RCC 7860 (cell line): ENCODE data around the gene BRIP1.
A peak's percentile ranks its signal among the peaks of the same experiment; 100 is the strongest.

Experiments
- DNase-seq: peaks from one replicate; pipeline ENCODE4 v3.0.0-alpha.2; 2015; ENCODE audit warnings: low spot score
- FAIRE-seq: peaks from 2 replicates; lab custom pipeline; 2012; peaks lifted over from hg19 to GRCh38; lab: Jason Lieb, UNC

Gene BRIP1

GRCh38 chr17:61768405-61768804 is 94.9 kb downstream of the BRIP1 start:
- no peak for DNase-seq
- no peak for FAIRE-seq

GRCh38 chr17:61766520-61766919 is 96.8 kb downstream of the BRIP1 start:
- FAIRE-seq: no peak
- no peak for DNase-seq

DNA sequence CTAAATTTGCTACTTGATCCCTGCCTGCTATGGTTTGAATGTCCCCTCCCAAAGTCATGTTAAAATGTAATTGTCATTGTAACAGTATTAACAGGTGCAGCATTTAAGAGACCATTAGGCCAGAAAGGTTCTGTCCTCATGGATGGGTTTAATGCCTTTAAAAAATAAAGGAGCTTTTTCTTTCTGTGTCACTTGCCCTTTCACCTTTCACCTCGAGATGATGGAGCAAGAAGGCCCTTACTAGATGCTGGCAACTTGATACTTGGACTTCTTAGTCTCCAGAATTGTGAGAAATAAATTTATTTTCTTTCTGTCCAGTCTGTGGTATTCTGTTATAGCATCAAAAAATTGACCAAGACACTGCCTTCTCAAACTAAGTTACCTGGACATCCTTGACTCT is 98.5 kb downstream of the BRIP1 start:
- no peak for FAIRE-seq
- DNase-seq: no peak

GRCh38 chr17:61761827-61762226 is 101.5 kb downstream of the BRIP1 start:
- FAIRE-seq (no peak), DNase-seq (no peak)

GRCh38 chr17:61759362-61759761 is 104.0 kb downstream of the BRIP1 start:
- no peak for DNase-seq
- FAIRE-seq: no peak

- DNase-seq (no peak), FAIRE-seq (no peak)
Observed at GRCh38 chr17:61758430-61758829, 104.9 kb downstream of the BRIP1 start.

DNA sequence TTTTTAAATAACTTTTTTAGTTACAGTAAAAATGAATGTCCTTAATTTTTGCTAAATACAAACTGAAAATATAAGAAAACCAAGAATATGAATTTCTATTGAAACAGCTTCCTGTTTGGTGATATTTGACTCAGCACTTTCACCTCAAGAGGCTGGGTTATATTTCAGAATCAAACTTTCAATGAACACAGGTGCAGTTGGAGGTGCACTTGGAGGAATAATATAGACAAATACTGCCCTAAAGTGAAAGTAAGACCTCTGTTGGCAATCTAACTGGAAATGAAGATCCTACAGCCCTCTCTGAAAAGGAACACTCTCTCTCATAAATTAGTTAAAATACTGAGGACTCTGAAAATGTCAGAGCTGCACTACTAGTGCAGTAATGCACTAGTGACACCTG is 106.2 kb downstream of the BRIP1 start:
- no peak for FAIRE-seq
- no peak for DNase-seq

- no peak for FAIRE-seq
Observed at GRCh38 chr17:61756561-61756960, 106.8 kb downstream of the BRIP1 start.

DNA sequence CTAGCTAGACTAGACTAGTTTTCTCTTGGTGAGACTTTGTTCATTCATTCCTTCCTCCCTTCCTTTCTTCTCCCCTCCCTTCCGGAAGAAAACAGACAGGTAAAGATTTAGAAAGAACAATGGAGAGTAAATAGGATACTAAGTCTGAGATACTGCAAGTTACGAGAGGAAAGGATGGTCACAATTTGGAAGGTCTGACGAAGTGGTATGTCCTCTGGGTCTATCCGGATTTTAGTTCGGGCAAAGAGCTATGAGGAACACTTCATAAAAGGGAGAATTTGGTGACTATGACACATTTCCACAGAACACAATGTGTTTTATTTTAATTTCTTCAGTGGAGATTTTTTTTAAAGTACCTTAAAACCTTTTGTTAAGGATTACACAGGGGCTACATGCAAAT is 107.7 kb downstream of the BRIP1 start:
- FAIRE-seq: no peak

More at GRCh38 chr17:61756561-61756960, 106.8 kb downstream of the BRIP1 start:
- no peak for DNase-seq

DNA sequence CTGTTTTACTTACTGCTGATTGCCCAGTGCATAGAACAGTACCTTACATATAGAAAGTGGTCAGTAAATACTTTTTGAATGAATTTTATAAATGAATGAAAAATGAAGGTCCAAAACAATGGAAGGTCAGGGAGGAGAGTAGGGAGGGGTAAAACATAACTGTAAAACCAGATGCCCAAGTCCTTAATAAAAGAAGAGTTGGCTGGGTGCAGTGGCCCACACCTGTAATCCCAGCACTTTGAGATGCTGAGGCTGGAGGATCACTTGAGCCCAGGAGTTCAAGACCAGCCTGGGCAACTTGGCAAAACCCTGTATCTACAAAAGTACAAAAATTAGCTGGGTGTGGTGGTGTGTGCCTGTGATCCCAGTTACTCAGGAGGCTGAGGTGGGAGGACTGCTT is 108.2 kb downstream of the BRIP1 start:
- FAIRE-seq (no peak), DNase-seq (no peak)

More for the DNA sequence above, 107.7 kb downstream of the BRIP1 start:
- DNase-seq: no peak

- DNase-seq: no peak
- no peak for FAIRE-seq
Observed at GRCh38 chr17:61754124-61754523, 109.2 kb downstream of the BRIP1 start.

GRCh38 chr17:61753696-61754095 is 109.6 kb downstream of the BRIP1 start:
- no peak for FAIRE-seq

GRCh38 chr17:61750656-61751055 is 112.7 kb downstream of the BRIP1 start:
- no peak for DNase-seq
- FAIRE-seq: no peak

More at GRCh38 chr17:61753696-61754095, 109.6 kb downstream of the BRIP1 start:
- DNase-seq: no peak

DNA sequence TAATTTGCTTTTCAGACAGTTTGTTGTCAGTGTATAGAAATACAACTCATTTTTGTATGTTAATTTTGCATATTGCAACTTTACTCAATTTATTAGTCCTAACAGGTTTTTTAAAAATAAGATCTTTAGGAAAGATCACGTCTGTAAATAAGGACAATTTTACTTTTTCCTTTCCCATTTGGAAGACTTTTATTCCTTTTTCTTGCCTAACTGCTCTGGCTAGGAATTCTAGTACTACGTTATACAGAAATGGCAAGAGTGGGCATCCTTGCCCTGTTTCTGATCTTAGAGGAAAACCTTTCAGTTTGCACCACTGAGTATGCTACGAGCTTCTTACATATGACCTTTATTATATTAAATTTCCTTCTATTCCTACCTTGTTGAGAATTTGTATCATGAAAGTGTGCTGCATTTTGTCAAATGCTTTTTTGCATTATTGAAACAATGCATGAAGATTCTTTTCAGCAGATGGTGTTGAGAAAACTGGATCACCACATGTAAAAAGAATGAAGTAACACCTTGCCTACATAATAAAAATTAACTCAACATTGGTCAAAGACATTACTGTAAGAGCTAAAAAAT is 113.4 kb downstream of the BRIP1 start:
- DNase-seq (no peak), FAIRE-seq (no peak)

DNA sequence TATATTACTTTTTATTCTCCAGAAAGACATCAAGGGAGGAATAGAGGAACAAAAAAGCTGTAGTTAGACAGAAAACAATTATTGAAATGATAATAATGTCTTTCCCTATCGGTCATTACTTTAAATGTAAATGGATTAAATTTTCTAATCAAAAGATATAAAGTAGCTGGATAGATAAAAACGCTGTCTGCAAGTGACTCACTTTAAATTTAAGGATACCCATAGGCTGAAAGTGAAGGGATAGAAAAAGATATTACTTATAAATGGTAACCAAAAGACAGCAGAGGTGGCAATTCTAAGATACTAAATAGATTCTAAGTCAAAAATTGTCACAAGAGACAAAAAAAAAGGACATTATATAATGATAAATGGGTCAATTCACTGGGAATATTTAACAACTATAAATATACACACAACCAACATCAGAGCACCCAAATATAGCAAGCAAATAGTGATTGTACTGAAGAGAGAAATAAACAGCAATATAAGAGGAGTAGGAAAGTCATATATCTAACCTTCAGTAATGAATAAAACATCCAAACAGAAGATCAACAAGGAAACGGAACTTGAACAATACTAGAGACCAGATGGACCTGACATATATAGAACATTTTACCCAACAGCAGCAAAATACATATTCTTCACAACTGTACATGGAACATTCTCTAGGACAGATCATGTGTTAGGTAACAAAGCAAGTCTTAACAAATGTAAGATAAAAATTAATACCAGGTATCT is 116.9 kb downstream of the BRIP1 start:
- no peak for DNase-seq
- FAIRE-seq: no peak

DNA sequence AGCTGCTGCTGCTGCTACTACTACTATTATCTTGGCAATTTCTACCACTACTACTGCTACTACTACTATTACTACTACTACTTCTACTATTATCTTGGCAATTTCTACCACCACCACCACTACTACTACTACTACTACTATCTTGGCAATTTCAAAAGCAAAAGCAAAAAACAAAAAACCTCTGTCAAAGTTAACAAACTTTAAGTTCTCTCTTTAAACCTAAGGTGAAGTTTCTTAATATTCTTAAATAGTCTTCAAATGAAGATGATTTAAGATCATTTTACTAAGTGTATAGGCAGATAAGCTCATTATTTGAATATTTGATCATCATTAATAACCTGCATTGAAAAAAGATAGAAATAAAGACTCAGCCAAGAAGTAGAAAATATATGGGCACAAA is 118.5 kb downstream of the BRIP1 start:
- FAIRE-seq: no peak

GRCh38 chr17:61744252-61744651 is 119.1 kb downstream of the BRIP1 start:
- DNase-seq (no peak), FAIRE-seq (no peak)

More for the DNA sequence above, 118.5 kb downstream of the BRIP1 start:
- DNase-seq: no peak

DNA sequence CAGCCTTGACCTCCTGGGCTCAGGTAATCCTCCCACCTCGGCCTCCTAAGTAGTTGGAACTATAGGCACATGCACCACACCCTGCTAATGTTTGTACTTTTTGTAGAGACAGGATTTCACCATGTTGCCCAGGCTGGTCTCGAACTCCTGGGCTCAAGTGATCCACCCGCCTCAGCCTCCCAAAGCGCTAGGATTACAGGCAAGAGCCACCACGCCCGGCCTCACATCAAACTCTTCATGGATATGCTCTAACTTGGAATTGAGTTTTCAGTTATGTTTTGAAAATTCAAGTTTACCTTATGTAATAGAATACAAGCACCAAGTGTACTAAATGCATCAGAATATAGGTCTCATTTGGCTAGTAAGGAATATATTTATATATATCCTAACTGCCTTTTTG is 119.6 kb downstream of the BRIP1 start:
- DNase-seq (no peak), FAIRE-seq (no peak)

DNA sequence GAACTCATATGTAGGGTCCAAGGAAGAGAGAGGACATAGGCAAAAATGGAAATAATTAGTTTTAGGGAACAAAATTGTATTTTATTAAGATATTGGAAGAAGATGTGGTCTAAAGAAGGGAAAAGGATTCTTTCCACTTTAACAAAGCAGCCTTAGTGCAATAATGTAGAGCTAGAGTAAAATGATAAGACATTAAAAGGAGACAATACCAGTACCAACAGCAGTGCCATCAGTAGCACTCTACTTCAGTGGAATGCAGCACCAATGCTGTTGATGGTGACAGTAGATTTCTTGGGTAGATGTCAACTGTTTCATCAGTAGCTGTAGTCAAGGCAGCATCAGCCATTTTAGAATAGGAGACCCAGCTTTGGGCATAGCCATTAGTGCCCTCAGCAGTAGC is 124.3 kb downstream of the BRIP1 start:
- DNase-seq (no peak), FAIRE-seq (no peak)

GRCh38 chr17:61738249-61738648 is 125.1 kb downstream of the BRIP1 start:
- DNase-seq: no peak
- FAIRE-seq: no peak

GRCh38 chr17:61737820-61738219 is 125.5 kb downstream of the BRIP1 start:
- no peak for FAIRE-seq
- DNase-seq: no peak

DNA sequence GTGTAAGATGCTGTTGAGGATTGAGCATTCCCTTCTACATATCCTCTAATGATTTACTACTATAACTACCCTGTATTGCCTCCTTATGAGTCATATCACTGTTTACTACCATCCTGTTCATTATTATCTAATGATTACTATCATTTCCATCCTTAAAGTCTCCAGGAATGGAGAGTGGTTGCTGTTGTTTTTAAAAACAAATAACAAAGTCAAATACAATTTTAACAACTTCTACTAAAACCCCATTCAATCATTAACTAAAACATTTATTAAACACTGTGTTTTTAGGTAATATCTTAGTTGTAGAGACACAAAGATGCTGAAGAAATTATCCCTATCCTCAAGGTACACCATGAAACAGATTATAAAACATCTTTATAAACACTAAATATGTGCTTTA is 126.9 kb downstream of the BRIP1 start:
- peak; percentile 27 for FAIRE-seq
- no peak for DNase-seq

- no peak for FAIRE-seq
- no peak for DNase-seq
Observed at GRCh38 chr17:61735807-61736206, 127.5 kb downstream of the BRIP1 start.
